ENCODE measurements around the gene SLC22A23.

- no peak for TF ChIP-seq CTCF (conservative IDR thresholded peaks at IDR 0.05; ENCODE audit: low read depth in 2 of 2)
- TF ChIP-seq ZNF331 (CRISPR knock-in tag; IDR thresholded peaks at IDR 0.05; ENCODE audit: low read depth): no peak
- no peak for TF ChIP-seq EZH2phosphoT487 (IDR thresholded peaks at IDR 0.05; ENCODE audit: unreplicated experiment)
- no peak for TF ChIP-seq POLR2AphosphoS5 (IDR thresholded peaks at IDR 0.05; ENCODE audit: low read depth)
- TF ChIP-seq EZH2 (IDR thresholded peaks at IDR 0.05; ENCODE audit: low read depth, unreplicated experiment): no peak
- TF ChIP-seq, protein P1, sequence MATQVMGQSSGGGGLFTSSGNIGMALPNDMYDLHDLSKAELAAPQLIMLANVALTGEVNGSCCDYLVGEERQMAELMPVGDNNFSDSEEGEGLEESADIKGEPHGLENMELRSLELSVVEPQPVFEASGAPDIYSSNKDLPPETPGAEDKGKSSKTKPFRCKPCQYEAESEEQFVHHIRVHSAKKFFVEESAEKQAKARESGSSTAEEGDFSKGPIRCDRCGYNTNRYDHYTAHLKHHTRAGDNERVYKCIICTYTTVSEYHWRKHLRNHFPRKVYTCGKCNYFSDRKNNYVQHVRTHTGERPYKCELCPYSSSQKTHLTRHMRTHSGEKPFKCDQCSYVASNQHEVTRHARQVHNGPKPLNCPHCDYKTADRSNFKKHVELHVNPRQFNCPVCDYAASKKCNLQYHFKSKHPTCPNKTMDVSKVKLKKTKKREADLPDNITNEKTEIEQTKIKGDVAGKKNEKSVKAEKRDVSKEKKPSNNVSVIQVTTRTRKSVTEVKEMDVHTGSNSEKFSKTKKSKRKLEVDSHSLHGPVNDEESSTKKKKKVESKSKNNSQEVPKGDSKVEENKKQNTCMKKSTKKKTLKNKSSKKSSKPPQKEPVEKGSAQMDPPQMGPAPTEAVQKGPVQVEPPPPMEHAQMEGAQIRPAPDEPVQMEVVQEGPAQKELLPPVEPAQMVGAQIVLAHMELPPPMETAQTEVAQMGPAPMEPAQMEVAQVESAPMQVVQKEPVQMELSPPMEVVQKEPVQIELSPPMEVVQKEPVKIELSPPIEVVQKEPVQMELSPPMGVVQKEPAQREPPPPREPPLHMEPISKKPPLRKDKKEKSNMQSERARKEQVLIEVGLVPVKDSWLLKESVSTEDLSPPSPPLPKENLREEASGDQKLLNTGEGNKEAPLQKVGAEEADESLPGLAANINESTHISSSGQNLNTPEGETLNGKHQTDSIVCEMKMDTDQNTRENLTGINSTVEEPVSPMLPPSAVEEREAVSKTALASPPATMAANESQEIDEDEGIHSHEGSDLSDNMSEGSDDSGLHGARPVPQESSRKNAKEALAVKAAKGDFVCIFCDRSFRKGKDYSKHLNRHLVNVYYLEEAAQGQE (IDR thresholded peaks at IDR 0.05; ENCODE audit: unreplicated experiment): no peak
- TF ChIP-seq STAT1 (IDR thresholded peaks at IDR 0.05; ENCODE audit: unreplicated experiment): no peak
- no peak for TF ChIP-seq CREB1 (CRISPR knock-in tag; IDR thresholded peaks at IDR 0.05; ENCODE audit: low read depth)
These were observed 175.9 kb downstream of the SLC22A23 start for GRCh38 chr6:3280866-3281465.
